Psoas muscle (tissue), 8 donors: Measurements from ENCODE around the gene STON1. TPM values are rescaled to one million over a fixed set of nuclear protein-coding genes. Genes with fewer than 3 reads are reported as not detected.

Source experiments
- ATAC-seq, 4 donors: fragments of 200-7000 bp; cut with Tn5 transposase; one replicate each; pipeline ENCODE4 v1.9.1; 2020; ENCODE audit warnings: moderate library complexity in 3 of 4, mild to moderate bottlenecking in 2 of 4
- DNase-seq, 2 donors: peaks; one replicate each; pipeline ENCODE4 v3.0.0-alpha.2; 2020
- H3K27ac ChIP-seq: fragments of 200-600 bp; one replicate; pipeline ENCODE4 v1.8.0; 2022
- H3K27me3 ChIP-seq, 3 donors: fragments of 200-600 bp in 1 of 3; one replicate each; pipeline versions ENCODE4 v1.6.1 to v1.8.0; 2013 to 2022; ENCODE audit warnings: low read length in 2 of 3, mild to moderate bottlenecking in 2 of 3, moderate library complexity in 1 of 3; ENCODE audit not compliant: insufficient read depth in 3 of 3
- H3K36me3 ChIP-seq, 2 donors: fragments of 200-600 bp in 1 of 2; one replicate each; pipeline versions ENCODE4 v1.6.1 to v1.8.0; 2013 to 2022; ENCODE audit warnings: low read depth in 1 of 2, mild to moderate bottlenecking in 1 of 2, moderate library complexity in 1 of 2; ENCODE audit not compliant: insufficient read depth in 1 of 2
- H3K4me1 ChIP-seq: fragments of 200-600 bp; one replicate; pipeline ENCODE4 v1.8.0; 2022
- H3K4me3 ChIP-seq: fragments of 200-600 bp; one replicate; pipeline ENCODE4 v1.8.0; 2022; ENCODE audit warnings: mild to moderate bottlenecking
- H3K9me3 ChIP-seq: fragments of 200-600 bp; one replicate; pipeline ENCODE4 v1.8.0; 2022
- WGBS, 3 donors: extraction: QIAGEN DNeasy Blood & Tissue Kit; methylation state at CpG; one replicate each; pipeline versions ENCODE4 v1.1.6 to v1.1.7; 2013; 5-methylcytosine and 5-hydroxymethylcytosine counted together
- intact Hi-C, 2 donors: fragments of 100-400 bp; cut with DNase I; formaldehyde crosslinking; loops; one replicate each; pipeline versions ENCODE4 v1.11.0 to v1.14.2; 2022
- polyA plus RNA-seq, 3 donors: library from polyadenylated mRNA; stranded (reverse); fragments of 200-250 nt; gene quantifications; one replicate each; pipeline ENCODE4 v1.2.3, GENCODE V29; 2013
- total RNA-seq, 4 donors: library from RNA; stranded (reverse); fragmentation: NEBNext Ultra II Directional in 2 of 4; extraction: Animal tissue kit (Norgen Biotek cat#: 25700) in 2 of 4; gene quantifications; one replicate each; pipeline versions ENCODE4 v1.2.1 to v1.2.4, GENCODE V29; 2021 to 2023
- TF ChIP-seq, protein P1 (sequence below): fragments of 200-600 bp; IDR thresholded peaks from one replicate; pipeline ENCODE4 v1.8.0; 2022; ENCODE audit warnings: antibody characterized with exemption
- donor health status: healthy with polysubstance abuse.
- donor health status: DM: no; HTN: no; CAD: no; lungs with moderate emphysema.
- donor health status: Bipolar disorder and iron deficiency.
- donor health status: healthy.
- donor health status: DM: yes; HTN: yes; CAD: no.
- donor health status: DM: no; HTN: no; CAD: no.
- donor health status: DM: no; HTN: no; CAD: no.
- donor health status: DM: yes; HTN: yes; CAD: no.

The STON1 gene
- total and polyA plus RNA-seq, 7 donors = 0.98 to 5.6 (median 1.8) TPM

- no peaks in the 10 kb centered on the region for H3K27me3 ChIP-seq
- intact Hi-C loops = no loop called here
- no peaks in the 10 kb centered on the region for H3K4me1 ChIP-seq
- no peak for ATAC-seq
- H3K27ac ChIP-seq = no peak overlapping the region
- TF ChIP-seq, protein P1, sequence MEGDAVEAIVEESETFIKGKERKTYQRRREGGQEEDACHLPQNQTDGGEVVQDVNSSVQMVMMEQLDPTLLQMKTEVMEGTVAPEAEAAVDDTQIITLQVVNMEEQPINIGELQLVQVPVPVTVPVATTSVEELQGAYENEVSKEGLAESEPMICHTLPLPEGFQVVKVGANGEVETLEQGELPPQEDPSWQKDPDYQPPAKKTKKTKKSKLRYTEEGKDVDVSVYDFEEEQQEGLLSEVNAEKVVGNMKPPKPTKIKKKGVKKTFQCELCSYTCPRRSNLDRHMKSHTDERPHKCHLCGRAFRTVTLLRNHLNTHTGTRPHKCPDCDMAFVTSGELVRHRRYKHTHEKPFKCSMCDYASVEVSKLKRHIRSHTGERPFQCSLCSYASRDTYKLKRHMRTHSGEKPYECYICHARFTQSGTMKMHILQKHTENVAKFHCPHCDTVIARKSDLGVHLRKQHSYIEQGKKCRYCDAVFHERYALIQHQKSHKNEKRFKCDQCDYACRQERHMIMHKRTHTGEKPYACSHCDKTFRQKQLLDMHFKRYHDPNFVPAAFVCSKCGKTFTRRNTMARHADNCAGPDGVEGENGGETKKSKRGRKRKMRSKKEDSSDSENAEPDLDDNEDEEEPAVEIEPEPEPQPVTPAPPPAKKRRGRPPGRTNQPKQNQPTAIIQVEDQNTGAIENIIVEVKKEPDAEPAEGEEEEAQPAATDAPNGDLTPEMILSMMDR = no peak
- H3K9me3 ChIP-seq = no peaks in the 10 kb centered on the region
- no peaks in the 10 kb centered on the region for H3K36me3 ChIP-seq
- WGBS, 3 donors = 88 to 94% (median 92%) methylated on average over 7 of the region's 7 CpGs
- H3K4me3 ChIP-seq = no peak overlapping the region
- no peak for DNase-seq
Observed at GRCh38 chr2:48540237-48540935, 10.4 kb downstream of the STON1 start.

DNA sequence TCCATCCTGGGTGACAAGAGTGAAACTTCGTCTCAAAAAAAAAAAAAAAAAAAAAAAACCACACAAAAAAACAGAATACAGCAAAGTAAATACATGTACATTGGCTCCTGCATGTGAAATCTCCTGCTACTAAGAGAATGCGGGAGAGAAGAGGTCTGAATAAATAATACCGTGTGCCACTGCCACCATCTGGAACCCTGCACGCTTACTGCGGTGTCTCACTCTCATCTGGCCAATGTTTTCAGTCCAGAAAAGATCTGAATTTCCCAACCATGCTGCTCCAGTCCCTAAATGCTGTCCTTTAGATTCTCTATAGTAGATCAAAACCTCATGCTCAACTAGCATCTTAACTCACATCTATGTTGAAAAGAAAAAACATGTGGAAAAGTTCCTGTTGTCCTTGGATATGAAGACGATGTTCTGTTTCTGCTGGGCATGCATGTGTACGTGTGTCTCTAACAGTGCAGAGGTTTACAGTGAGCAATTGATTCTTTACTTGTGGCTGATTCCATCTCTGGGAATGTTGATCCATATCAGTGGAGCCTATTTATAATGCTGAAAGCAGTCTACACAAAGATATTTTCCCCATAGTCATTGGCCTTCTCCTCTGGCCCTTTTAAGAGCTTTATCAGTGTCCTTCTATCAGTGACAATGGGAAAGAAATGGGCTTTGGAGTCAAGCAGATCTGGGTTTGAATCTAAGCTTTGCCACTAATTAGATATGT lies 11.9 kb downstream of the STON1 start:
- intact Hi-C loops = no loop called here
- no peak for DNase-seq
- no peak for ATAC-seq
- no peaks in the 10 kb centered on the region for H3K9me3 ChIP-seq
- TF ChIP-seq, protein P1 = no peak
- WGBS, 3 donors = 88 to 92% (median 90%) methylated on average over 6 to 7 of the region's 7 CpGs
- H3K27me3 ChIP-seq = no peaks in the 10 kb centered on the region
- no peaks in the 10 kb centered on the region for H3K36me3 ChIP-seq
- no peak overlapping the region for H3K4me3 ChIP-seq
- H3K27ac ChIP-seq = no peak overlapping the region
- no peaks in the 10 kb centered on the region for H3K4me1 ChIP-seq

DNA sequence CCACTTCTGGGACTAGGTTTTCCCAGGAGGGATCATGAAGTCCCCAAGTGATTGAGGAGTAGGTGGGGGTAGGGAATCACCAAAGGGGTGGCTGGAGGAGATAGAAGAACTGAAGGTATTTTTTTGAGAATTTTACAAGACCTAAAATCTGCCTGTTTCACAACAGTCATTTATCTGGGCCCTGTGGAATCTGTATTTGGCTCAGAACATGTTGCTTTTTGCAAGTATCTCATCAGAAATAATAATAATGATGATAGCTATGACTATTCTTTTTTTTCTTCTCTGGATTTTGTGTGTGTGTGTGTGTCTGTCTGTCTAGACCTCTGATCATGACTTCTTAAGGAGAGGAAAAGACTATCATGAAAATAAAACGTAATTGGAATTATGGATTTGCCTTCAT lies 13.9 kb downstream of the STON1 start:
- no peaks in the 10 kb centered on the region for H3K36me3 ChIP-seq
- ATAC-seq (no peak), DNase-seq (no peak)
- WGBS, 3 donors = 78 to 97% (median 89%) methylated on average over 1 of the region's 1 CpG
- no peak overlapping the region for H3K4me3 ChIP-seq
- no peak overlapping the region for H3K27ac ChIP-seq
- H3K9me3 ChIP-seq = no peaks in the 10 kb centered on the region
- TF ChIP-seq, protein P1 = no peak
- no peaks in the 10 kb centered on the region for H3K4me1 ChIP-seq
- H3K27me3 ChIP-seq = no peaks in the 10 kb centered on the region
- intact Hi-C loops = no loop called here

DNA sequence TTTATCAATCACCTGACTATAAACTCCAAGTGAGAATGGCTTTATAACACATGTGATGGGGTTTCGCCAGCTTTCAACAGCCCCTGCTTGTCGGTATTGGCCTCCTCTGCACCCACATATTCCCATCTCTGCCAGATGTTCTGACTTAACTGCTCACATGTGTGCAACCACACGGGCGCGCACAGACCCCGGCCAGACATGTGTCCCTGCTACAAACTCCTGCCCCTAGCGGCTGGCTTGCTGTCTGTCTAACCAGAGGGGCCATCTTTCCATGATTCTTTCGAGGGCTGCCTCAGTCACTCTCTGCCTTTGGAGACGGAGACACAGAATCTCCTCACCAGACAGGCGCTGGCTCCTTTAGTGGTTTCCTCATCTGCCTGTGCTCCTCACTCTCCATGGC lies 15.3 kb downstream of the STON1 start:
- DNase-seq = no peak
- 72 to 82% (median 74%) methylated on average over 10 of the region's 10 CpGs for WGBS, 3 donors
- H3K36me3 ChIP-seq = no peaks in the 10 kb centered on the region
- no peaks in the 10 kb centered on the region for H3K4me1 ChIP-seq
- H3K27ac ChIP-seq = no peak overlapping the region
- no peaks in the 10 kb centered on the region for H3K9me3 ChIP-seq
- no peak for ATAC-seq
- H3K4me3 ChIP-seq = no peak overlapping the region
- H3K27me3 ChIP-seq = no peaks in the 10 kb centered on the region
- intact Hi-C loops = no loop called here
- TF ChIP-seq, protein P1 = no peak
